Kidney capillary endothelial cell (primary cell): ENCODE measurements around the gene DTX3.
"Not testable (repeated sequence)": the region's sequence is repeated elsewhere in the genome, so short reads cannot be mapped to it uniquely, and the experiment has no call there.

Source experiments
- DNase-seq: peaks from one replicate; pipeline ENCODE4 v3.0.0-alpha.2; 2018; ENCODE audit warnings: low spot score

DTX3 gene

DNA sequence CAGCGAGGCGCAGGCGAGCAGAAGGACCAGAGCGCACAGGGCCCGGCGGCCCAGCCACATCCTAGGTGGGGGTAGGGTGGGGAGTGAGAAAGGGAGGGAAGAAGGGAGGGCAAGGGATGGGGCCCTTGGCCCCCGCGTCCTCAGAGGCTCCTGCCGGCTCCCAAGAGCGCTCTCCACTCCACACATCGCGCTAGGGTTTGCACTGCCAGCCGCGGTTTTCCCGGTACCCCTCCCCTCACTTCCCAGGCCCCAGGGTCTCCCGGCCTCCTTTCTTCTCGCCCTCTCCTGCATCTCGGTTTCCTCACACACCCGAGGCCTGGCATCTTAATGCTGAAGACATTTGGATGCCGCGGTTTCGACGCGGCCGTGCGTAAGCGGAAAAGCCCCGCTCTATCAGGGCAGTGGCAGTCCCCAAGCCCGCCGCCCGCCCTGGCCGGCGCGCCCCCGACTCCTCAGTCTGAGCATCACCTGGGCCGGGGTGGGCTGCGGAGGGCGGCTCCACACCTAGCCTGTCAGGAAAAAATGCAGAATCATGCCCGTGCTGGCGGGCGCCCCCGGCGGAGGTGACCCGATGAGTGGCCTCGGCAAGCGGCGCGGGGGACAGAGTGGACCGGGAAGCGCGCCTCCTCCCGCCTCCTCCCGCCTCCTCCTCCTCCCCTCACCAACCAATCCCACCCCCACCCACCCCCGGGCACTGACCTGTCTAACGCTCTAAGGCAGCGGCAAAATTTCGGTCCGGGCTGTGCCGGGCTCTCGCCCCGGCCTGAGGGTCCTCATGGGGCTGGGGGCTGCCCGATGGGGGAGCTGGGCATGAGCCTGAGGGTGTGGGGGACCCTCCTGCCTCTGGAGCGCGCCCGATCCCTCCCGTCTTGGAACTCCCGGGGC, 27.7 kb downstream of the DTX3 start:
- DNase-seq: no peak

DNA sequence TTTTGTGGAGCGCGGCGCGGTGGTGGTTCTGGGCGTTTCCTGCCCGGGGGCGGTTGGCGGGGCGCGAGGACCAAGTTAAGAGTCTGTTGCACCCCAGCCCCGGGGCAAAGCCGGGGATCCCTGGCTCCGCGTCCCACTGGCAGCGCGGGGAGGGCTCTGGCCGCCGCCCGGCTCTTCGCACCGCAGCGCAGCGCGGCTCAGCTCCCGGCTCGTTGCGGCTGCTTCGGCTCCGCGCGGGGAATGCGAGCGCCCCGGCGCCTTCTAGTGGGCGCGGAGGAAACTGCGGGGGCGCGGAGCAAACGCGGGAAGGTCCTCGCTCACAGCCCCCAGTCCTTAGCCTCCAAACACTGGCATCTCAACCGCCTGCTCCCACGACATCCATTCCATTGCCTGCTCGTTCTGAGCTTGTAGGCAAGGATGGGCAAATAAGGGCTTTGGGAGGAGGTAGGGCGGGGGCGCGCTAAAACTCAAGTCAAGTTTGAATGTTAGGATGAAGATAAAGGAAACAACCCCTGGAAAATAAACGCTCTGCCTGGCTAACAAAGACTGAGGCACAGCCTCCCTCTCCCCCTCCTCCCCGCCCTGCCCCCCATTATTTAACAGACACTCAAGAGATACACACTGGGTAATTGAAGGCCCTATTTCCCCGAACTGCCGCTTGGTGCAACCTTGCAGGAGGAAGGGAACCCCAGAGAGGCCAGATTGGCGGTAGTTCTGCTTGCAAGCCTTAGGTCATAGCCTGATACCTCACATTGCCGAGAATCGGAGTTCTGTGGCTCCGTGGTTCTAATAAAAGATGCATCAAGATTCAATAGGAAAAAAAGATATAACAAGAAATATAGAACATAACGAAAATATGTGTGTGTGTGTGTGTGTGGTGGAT, 28.6 kb downstream of the DTX3 start, which contains the start of gene B4GALNT1:
Gene B4GALNT1 (minus strand): TSS at position 244 of the 883 bp plus-strand sequence. CDS start 1,069 bp downstream, outside the sequence.
- peak; percentile 42 for DNase-seq

DNA sequence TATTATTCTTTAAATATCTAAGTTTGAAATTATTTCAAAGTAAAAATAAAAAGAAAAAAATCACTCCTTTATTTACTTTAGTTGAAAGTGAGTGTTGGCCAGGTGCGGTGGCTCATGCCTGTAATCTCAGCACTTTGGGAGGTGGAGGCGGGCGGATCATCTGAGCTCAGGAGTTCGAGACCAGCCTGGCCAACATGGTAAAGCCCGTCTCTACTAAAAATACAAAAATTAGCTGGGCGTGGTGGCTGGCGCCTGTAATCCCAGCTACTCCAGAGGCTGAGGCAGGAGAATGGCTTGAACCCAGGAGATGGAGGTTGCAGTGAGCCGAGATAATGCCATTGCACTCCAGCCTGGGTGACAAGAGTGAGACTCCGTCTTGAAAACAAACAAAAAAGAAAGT, 32.1 kb downstream of the DTX3 start:
- DNase-seq: not testable (repeated sequence)

DNA sequence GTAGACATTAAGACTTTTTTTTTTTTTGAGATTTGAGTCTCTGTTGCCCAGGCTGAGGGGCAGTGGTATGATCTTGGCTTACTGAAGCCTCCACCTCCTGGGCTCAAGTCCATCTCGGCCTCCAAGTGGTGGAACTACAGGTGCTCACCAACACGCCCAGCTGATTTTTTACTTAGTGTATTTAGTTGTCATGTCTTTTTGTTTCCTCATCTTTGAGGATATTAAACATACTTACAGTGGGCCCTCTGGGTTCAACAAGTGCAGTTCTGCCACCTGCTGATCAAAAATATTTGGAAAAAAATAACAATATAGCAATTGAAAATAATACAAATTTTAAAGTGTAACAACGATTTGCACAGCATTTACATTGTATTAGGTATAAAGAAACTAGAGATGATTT, 32.7 kb downstream of the DTX3 start:
- DNase-seq: no peak

DNA sequence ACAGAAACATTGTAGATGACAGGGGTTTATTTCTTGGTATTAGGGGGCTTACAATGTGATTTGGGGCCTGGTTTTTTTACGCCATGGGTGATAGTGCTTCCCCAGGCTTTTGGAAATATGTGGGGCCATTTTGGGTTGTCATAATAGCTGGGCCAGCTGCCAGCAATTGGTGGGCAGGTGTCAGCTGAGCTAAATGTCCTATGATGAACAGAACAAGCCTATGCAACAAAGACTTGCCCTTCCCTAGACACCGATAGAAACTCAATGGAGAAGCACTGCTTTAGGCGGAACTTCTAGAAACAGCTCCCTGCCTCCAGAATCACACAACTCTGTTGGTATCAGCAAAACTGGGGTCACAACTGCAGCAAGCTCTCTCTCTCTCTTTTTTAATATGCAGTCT, 33.5 kb downstream of the DTX3 start:
- DNase-seq: no peak

DNA sequence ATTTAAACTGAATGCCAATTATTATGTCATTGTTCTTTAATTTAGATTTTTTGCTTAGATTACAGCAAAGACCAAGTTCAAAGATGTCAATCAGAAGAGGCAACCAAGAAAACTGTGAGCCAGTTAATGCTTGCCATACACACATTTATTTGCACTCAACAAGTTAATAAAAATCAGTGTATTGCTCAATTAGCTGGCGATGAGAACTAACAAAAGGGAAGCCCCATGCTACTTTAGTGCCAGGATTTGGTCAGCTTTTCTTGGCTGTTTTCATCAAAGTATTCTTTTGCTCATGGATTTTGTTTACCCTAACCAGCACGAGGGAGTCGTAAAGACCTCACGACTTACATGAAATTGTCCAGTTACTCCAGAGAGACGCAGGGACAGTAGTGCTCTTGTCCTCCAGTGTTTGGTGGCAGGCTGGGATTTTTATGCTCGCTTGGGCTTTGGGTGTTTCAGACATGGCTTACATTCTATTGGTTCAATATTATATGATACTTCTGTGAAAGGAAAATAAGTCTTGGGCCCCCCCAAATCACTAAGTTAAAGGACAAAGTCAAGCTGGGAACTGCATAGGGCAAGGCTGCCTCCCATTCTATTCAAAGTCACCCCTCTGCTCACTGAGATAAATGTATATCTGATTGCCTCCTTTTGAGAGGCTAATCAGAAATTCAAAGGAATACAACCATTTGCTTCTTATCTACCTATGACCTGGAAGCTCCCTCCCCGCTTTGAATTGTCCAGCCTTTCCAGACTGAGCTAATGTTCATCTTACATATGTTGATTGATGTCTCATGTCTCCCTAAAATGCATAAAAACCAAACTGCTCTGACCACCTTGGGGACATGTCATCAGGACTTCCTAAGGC, 35.8 kb downstream of the DTX3 start:
- DNase-seq: no peak

DNA sequence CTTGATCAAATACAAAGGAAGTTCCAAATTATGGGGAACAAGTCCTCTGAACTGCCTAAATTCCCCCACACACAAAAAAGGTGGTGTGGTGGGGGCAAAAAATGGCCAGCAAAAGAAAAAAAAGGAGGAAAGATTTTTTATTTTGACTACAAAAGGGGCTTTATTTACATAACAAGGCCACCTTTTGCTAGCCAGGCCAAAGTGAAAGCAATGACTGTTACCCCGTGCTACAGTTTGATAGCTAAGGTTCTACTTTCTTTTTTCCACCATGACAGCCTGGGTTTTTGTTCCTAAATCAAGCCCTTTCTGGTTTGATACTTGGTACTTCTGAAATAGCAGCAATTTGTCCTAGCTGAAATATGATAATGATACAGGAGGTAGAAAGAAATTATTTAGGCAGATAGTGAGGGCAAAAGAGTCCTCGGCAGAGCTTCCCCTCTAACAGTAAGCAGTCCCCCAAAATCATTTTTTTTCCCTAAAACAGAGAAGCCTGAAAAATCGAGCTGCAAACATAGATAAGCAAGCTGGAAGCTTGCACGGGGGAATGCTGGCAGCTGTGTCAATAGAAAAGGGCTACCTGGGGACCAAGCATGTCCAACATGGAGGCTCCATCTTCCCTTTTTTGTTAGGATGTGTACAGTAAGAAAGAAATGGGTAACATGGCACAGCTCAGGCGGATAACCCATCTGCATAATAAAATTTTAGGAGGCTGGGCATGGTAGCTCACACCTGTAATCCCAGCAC, 37.2 kb downstream of the DTX3 start:
- no peak for DNase-seq

DNA sequence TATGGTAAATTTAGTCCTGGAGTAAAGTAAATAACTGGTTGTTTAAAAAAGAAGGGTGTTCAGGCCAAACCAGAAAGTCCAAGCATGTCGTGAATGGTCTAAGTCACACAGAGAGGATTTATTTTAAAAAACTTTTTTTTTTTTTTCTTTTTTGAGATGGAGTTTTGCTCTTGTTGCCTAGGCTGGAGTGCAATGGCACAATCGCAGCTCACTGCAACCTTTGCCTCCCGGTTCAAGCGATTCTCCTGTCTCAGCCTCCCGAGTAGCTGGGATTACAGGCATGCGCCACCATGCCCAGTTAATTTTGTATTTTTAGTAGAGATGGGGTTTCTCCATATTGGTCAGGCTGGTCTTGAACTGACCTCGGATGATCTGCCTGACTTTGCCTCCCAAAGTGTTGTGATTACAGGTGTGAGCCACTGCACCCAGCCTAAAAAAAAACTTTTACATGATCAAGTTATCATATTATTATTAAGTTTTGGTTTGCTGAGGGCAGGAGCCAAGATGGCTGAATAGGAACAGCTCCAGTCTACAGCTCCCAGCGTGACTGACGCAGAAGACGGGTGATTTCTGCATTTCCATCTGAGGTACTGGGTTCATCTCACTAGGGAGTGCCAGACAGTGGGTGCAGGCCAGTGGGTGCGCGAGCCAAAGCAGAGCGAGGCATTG, 41.5 kb downstream of the DTX3 start:
- not testable (repeated sequence) for DNase-seq

DNA sequence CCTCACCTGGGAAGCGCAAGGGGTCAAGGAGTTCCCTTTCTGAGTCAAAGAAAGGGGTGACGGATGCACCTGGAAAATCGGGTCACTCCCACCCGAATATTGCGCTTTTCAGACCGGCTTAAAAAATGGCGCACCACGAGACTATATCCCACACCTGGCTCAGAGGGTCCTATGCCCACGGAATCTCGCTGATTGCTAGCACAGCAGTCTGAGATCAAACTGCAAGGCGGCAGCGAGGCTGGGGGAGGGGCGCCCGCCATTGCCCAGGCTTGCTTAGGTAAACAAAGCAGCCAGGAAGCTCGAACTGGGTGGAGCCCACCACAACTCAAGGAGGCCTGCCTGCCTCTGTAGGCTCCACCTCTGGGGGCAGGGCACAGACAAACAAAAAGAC, 42.0 kb downstream of the DTX3 start:
- not testable (repeated sequence) for DNase-seq

DNA sequence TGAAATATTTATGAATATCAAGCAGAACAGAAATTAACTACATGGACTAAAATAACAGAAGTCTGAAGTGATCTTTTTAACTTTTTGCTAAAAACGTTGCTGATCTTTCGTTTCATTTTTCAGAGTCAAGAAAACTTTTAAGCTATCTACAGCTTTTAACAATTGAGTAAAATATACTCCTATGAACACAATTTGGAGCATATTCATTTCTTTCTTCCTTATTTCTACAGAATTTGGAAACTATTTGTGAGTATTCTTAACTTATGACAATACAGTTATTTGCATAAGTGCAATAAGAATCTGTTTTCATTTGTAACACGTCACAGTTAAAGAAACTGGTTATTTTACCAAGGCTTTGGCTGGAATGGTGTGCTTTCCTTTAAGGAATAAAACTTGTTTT, 49.4 kb downstream of the DTX3 start:
- no peak for DNase-seq

DNA sequence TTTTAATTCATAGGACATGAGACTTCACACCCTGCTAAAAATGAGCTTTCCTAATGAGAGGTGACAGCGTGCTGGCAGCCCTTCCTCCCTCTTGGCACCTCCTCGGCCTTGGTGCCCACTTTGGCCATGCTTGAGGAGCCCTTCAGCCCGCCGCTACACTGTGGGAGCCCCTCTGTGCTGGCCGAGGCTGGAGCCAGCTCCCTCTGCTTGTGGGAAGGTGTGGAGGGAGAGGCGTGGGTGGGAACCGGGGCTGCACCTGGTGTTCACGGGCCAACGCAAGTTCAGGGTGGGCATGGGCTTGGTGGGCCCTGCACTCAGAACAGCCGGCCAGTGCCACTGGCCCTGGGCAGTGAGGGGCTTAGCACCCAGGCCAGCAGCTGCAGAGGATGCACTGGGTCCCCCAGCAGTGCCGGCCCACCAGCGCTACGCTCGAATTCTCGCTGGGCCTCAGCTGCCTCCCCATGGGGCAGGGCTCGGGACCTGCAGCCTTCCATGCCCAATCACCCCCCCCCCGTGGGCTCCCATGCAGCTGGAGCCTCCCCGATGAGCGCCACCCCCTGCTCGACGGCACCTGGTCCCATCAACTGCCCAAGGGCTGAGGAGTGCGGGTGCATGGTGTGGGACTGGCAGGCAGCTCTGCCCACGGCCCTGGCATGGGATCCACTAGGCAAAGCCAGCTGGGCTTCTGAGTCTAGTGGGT, 51.1 kb downstream of the DTX3 start:
- no peak for DNase-seq

DNA sequence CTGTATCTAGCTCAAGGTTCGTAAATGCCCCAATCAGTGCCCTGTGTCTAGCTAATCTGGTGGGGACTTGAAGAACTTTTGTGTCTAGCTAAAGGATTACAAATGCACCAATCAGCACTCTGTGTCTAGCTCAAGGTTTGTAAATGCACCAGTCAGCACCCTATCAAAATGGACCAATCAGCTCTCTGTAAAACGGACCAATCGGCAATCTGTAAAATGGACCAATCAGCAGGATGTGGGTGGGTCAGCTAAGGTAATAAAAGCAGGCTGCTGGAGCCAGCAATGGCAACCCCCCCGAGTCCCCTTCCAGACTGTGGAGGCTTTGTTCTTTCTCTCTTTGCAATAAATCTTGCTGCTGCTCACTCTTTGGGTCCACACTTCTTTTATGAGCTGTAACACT, 51.8 kb downstream of the DTX3 start:
- DNase-seq: not testable (repeated sequence)

DNA sequence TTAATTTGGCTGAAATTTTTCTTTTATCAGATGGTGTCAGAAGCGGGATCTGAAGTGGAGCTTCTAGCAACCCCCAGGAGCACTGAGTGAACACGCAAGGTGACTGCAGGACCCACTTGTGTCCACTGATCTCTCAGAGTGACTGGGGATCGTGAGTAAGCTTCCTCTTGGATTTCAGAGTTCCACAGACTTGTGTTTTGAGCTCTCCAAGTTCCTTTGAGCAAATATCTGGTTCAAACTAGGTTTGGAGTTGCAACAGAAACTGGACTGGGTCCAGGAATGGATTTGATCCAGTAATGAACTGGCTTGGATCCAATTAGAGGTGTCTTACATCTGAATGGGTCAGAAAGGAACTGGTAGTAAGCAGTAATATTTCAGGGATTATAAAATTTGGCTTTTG, 53.1 kb downstream of the DTX3 start:
- no peak for DNase-seq

DNA sequence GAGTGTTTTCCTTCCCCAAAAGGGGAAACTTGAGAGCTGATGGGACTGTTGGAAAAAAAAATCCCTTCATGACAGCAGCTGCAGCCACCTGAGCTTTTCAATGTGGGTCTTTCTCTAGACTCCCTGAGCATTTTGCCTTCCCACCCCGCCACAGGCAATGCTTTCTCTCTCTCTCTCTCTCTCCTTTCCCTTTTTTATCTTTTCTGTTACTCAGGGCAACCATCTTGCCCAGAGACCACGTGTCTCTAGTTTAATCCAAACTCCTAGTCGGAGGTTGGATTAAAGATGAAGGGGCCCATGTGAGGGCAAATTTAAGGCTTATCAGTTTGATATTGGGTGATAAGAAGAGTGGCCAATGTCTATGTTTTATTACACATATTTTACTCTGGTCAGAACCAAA, 54.3 kb downstream of the DTX3 start:
- DNase-seq: no peak
